ENCODE results near the gene CACNA1C. TPM values are rescaled to one million over a fixed set of nuclear protein-coding genes. Genes with fewer than 3 reads are reported as not detected.

The CACNA1C gene
- total RNA-seq, 1 experiment from 2014 or later, result 1.1 TPM

DNA sequence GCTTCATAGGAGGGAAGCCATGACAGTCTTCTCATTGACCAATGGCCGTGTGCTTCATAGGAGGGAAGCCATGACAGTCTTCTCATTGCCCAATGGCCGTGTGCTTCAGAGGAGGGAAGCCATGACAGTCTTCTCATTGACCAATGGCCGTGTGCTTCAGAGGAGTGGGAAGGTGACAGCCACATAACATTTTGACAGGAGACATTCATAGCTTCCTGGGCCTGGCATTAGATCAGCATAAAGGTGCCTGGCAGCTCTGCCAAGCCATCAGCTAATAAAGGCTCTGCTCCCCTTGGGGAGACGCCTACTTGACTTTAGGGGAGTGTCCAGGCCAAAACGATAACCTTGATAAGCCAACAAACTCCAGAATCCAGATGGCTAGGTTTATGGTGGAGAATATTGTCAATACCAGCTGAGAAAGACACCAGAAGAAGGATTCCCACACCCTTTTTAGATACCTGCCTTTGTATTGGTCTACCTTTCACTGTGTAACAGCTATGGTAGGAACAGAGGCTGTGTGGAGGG, 468.0 kb downstream of the CACNA1C start:
- Histone ChIP-seq H3K79me1 (ENCODE audit: insufficient read depth, low read depth, low read length, poor library complexity, severe bottlenecking) (no peaks in the 10 kb centered on the region), H3K23ac (ENCODE audit: insufficient read length, low read depth, low read length) (no peak overlapping the region), H2BK15ac (ENCODE audit: low read depth, low read length) (no peak overlapping the region), H2BK5ac (ENCODE audit: insufficient read length, low read length) (no peak overlapping the region), H3K23me2 (ENCODE audit: insufficient read length, low read depth, low read length, poor library complexity, severe bottlenecking) (no peaks in the 10 kb centered on the region), H3K56ac (ENCODE audit: insufficient read length, low read depth, low read length) (no peak overlapping the region), H3K9me3 (ENCODE audit: control insufficient read depth, low read depth, low read length) (no peaks in the 10 kb centered on the region), H3K27me3 (ENCODE audit: insufficient read depth, low read length) (no peaks in the 10 kb centered on the region), H2BK120ac (ENCODE audit: low read depth, low read length, poor library complexity, severe bottlenecking) (no peak overlapping the region), H3T11ph (ENCODE audit: low read length) (no peak overlapping the region), H4K91ac (ENCODE audit: insufficient read length, low read depth, low read length) (no peak overlapping the region), H3K4me2 (ENCODE audit: insufficient read depth, insufficient read length, low read length) (no peak overlapping the region), H3K9ac (ENCODE audit: extremely low read depth, insufficient read length, low read length) (no peak overlapping the region), H4K20me1 (ENCODE audit: control insufficient read depth, insufficient read depth, insufficient read length) (no peaks in the 10 kb centered on the region), H2BK20ac (ENCODE audit: low read depth, low read length, poor library complexity, severe bottlenecking) (no peak overlapping the region), H3K14ac (ENCODE audit: insufficient read depth, low read length) (no peak overlapping the region), H2BK12ac (ENCODE audit: insufficient read length, low read depth, low read length) (no peak overlapping the region), H2AK5ac (ENCODE audit: insufficient read length, low read length) (no peak overlapping the region), H3K79me2 (ENCODE audit: insufficient read depth, low read length) (no peaks in the 10 kb centered on the region), H2AFZ (ENCODE audit: low read length) (no peak overlapping the region), H4K5ac (ENCODE audit: insufficient read length, low read depth, low read length) (no peak overlapping the region), H3K18ac (ENCODE audit: insufficient read length, low read depth, low read length) (no peak overlapping the region), H3K27ac (ENCODE audit: insufficient read length, low read depth, low read length) (no peak overlapping the region), H4K8ac (replicated peaks; ENCODE audit: insufficient read length, low read depth, low read length) (no peak overlapping the region), H3K4me1 (ENCODE audit: insufficient read depth, low read length) (no peaks in the 10 kb centered on the region), H3K4ac (ENCODE audit: low read depth, low read length) (no peak overlapping the region)
- Mint-ChIP-seq H3K27me3 (ENCODE audit: low read depth) (peaks cover 9% of the 10 kb centered on the region), H3K9me3 (peaks cover 0 to 6% of the 10 kb centered on the region in 2 experiments; a peak in 2 of 5 replicates), H3K4me1 (no peaks in the 10 kb centered on the region), H3K4me3 (no peak overlapping the region), H3K36me3 (ENCODE audit: insufficient read depth in 1 of 3, low read depth in 3 of 3) (no peaks in the 10 kb centered on the region), H3K27ac (no peak overlapping the region)
- DNase-seq, result no peak
- TF ChIP-seq, protein P1, sequence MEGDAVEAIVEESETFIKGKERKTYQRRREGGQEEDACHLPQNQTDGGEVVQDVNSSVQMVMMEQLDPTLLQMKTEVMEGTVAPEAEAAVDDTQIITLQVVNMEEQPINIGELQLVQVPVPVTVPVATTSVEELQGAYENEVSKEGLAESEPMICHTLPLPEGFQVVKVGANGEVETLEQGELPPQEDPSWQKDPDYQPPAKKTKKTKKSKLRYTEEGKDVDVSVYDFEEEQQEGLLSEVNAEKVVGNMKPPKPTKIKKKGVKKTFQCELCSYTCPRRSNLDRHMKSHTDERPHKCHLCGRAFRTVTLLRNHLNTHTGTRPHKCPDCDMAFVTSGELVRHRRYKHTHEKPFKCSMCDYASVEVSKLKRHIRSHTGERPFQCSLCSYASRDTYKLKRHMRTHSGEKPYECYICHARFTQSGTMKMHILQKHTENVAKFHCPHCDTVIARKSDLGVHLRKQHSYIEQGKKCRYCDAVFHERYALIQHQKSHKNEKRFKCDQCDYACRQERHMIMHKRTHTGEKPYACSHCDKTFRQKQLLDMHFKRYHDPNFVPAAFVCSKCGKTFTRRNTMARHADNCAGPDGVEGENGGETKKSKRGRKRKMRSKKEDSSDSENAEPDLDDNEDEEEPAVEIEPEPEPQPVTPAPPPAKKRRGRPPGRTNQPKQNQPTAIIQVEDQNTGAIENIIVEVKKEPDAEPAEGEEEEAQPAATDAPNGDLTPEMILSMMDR (conservative IDR thresholded peaks at IDR 0.05), result no peak
- WGBS (ENCODE audit: extremely low coverage, insufficient read length, low lambda C conversion rate), result no CpG with 5 or more reads among the region's 5 CpGs

Measured in H9 (cell line).